ENCODE results near the gene AMIGO1.

Gene AMIGO1

GRCh38 chr1:109454497-109455133 is 54.9 kb downstream of the AMIGO1 start:
- no peak for DNase-seq (ENCODE audit: low read depth, low spot score)

All from iPS DF 19.7 (cell line).